Ascending aorta (tissue), 2 donors: Measurements from ENCODE around the gene MAEA. TPM values are rescaled to one million over a fixed set of nuclear protein-coding genes. Genes with fewer than 3 reads are reported as not detected.

Source experiments
- DNase-seq, 2 donors: peaks; one replicate each; pipeline ENCODE4 v3.0.0-alpha.2; 2019; ENCODE audit warnings: low spot score in 2 of 2
- H3K27ac ChIP-seq, 2 donors: fragments of 200-600 bp; sonication (generic); one replicate each; pipeline ENCODE4 v1.5.1; 2016 to 2017; ENCODE audit warnings: mild to moderate bottlenecking in 1 of 2
- H3K27me3 ChIP-seq: fragments of 200-600 bp; sonication (generic); one replicate; pipeline ENCODE4 v1.5.1; 2017
- H3K36me3 ChIP-seq, 2 donors: fragments of 200-600 bp; sonication (generic); one replicate each; pipeline ENCODE4 v1.5.1; 2016
- H3K4me1 ChIP-seq, 2 donors: fragments of 200-600 bp; sonication (generic); one replicate each; pipeline ENCODE4 v1.5.1; 2016 to 2017; ENCODE audit warnings: mild to moderate bottlenecking in 1 of 2
- H3K4me3 ChIP-seq, 2 donors: fragments of 200-600 bp; sonication (generic); one replicate each; pipeline ENCODE4 v1.5.1; 2016 to 2017; ENCODE audit warnings: mild to moderate bottlenecking in 1 of 2
- H3K9me3 ChIP-seq, 2 donors: fragments of 200-600 bp; sonication (generic); one replicate each; pipeline ENCODE4 v1.5.1; 2016
- CTCF ChIP-seq, 3 experiments: fragments of 200-600 bp in 2 of 3; fragments of 450-650 bp in 1 of 3; sonication (generic) in 2 of 3; IDR thresholded peaks; one replicate each; pipeline ENCODE4 v1.5.1; 2016 to 2019; ENCODE audit warnings: antibody characterized with exemption in 3 of 3, mild to moderate bottlenecking in 1 of 3, moderate library complexity in 1 of 3
- intact Hi-C: fragments of 100-400 bp; cut with DNase I; formaldehyde crosslinking; loops from one replicate; pipeline ENCODE4 v1.15.1; 2023
- total RNA-seq: library from RNA; depleted of rRNA; stranded (reverse); fragments of >200 nt; gene quantifications from one replicate; pipeline ENCODE4 v1.1.0, GENCODE V29; 2016

Gene MAEA
- total RNA-seq, 1 donor from 2014 or later = 56.3 TPM

DNA sequence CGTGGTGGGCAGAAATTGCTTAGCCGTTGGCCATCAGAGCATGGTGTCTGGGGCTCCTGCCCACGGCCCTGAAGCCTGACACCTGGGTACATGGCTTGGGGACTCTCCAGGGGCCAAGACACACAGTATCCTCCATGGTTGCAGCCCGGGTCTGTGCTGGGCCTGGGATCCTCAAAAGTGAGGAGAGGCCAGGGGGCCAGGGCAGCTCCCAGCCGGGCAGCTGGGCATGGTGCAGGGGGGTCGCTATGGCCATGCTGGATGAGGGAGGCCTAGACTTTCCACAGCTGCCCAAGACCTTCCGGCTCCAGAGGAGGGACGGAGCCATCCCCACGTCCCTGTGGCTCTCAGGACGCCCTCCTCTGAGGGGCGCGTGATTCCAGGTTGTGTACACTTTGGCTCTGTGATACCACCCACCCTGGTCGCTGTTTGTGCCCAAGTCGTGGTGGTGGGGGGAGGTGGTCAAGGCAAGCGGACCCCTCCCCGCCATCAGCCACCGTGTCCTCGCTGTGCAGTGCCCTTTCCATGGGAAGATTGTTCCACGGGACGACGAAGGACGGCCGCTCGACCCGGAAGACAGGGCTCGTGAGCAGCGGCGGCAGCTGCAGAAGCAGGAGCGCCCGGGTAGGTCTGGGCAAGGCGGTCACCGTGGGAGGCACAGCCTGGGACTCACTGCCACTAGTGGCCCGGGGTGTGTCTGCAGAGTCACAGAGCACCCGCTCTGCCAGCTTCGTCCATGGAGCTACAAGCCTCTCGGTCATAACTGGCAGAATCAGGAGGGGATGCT lies 90.9 kb downstream of the MAEA start:
- Histone ChIP-seq H3K36me3 (peaks cover 29 to 66% of the 10 kb centered on the region in 2 donors), H3K27ac (no peak overlapping the region), H3K4me3 (no peak overlapping the region), H3K9me3 (no peaks in the 10 kb centered on the region), H3K4me1 (no peaks in the 10 kb centered on the region), H3K27me3 (no peaks in the 10 kb centered on the region)
- DNase-seq = no peak
- intact Hi-C loops = no loop called here
- no peak for TF ChIP-seq CTCF (IDR thresholded peaks at IDR 0.05)

DNA sequence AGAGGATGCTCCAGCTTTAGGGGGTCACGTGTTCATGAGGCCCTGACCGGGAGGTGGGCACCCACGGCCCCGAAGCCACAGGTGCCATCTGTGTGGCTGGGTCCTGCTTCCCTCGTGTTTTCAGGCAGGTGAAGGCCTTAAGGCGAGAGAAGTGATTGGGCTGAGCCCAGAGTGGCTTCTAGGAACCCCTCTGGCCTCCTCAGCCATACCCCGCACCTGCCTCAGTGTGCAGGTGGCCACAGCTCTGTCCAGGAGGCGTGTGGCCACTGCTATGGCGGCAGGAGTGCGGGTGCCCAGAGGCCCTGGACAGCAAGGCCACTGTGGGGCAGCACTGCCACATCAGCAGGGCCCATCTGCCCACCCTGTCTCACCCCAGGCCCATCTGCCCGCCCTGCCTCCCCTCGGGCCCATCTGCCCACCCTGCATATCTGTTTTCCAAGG lies 91.5 kb downstream of the MAEA start:
- no peak overlapping the region for H3K4me3 ChIP-seq
- H3K9me3 ChIP-seq = no peaks in the 10 kb centered on the region
- TF ChIP-seq CTCF (IDR thresholded peaks at IDR 0.05) = no peak
- intact Hi-C loops = no loop called here
- H3K27me3 ChIP-seq = no peaks in the 10 kb centered on the region
- DNase-seq = no peak
- no peaks in the 10 kb centered on the region for H3K4me1 ChIP-seq
- peaks cover 29 to 66% of the 10 kb centered on the region in 2 donors for H3K36me3 ChIP-seq
- H3K27ac ChIP-seq = no peak overlapping the region

- H3K9me3 ChIP-seq = no peaks in the 10 kb centered on the region
- no peak for DNase-seq
Observed at GRCh38 chr4:1381944-1382541, 92.4 kb downstream of the MAEA start.

GRCh38 chr4:1382776-1383727 lies 93.4 kb downstream of the MAEA start:
- intact Hi-C loops = no loop called here
- Histone ChIP-seq H3K27ac (no peak overlapping the region), H3K36me3 (peaks cover 44 to 68% of the 10 kb centered on the region in 2 donors), H3K4me1 (no peaks in the 10 kb centered on the region), H3K9me3 (peaks cover 0 to under 1% of the 10 kb centered on the region in 2 donors), H3K27me3 (no peaks in the 10 kb centered on the region), H3K4me3 (no peak overlapping the region)
- TF ChIP-seq CTCF (IDR thresholded peaks at IDR 0.05) = no peak
- no peak for DNase-seq

More at GRCh38 chr4:1381944-1382541, 92.4 kb downstream of the MAEA start:
- TF ChIP-seq CTCF (IDR thresholded peaks at IDR 0.05) = no peak
- no peaks in the 10 kb centered on the region for H3K27me3 ChIP-seq
- no peaks in the 10 kb centered on the region for H3K4me1 ChIP-seq
- H3K36me3 ChIP-seq = peaks cover 37 to 67% of the 10 kb centered on the region in 2 donors
- no peak overlapping the region for H3K27ac ChIP-seq
- no peak overlapping the region for H3K4me3 ChIP-seq
- intact Hi-C loops = no loop called here

DNA sequence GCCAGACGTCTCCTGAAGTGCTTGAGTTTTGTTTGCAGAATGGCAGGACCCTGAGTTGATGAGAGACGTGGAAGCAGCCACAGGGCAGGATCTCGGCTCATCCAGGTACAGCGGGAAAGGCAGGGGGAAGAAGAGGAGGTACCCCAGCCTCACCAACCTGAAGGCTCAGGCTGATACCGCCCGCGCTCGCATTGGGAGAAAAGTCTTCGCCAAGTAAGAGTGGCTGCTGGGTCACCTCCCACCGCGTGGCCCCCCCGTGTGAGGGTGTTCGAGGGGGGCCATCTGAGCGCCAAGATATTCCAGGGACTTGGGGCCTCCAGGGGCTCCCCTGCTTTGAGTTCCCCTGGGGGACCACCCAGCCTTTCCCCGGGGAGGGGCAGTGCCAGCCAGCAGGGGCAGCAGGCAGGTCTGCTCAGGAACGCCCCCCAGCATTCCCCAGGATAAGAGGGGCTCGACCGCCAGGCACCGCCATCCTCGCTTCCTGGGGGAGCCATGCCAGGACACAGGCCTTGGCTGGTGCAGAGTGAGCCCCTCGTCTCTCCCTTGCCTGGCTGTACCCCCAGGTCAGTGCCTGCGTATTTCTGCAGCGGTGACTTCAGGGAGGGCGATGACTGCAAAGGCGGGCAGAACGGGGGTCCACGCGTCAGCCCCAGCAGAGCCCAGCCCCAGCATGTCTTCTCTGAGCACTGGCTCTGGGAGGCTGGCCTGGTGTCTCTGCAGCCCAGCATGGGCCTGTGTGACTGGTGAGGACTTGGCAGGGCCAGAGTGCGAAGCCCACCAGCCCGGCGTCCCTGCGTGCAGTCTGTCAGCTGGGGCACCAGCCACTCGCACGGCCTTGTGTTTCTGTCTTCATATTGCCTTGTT lies 94.3 kb downstream of the MAEA start:
- no peaks in the 10 kb centered on the region for H3K4me1 ChIP-seq

More for the DNA sequence above, 94.3 kb downstream of the MAEA start:
- H3K9me3 ChIP-seq = peaks cover 0 to 9% of the 10 kb centered on the region in 2 donors
- H3K27me3 ChIP-seq = no peaks in the 10 kb centered on the region
- H3K4me3 ChIP-seq = no peak overlapping the region
- intact Hi-C loops = no loop called here
- peaks cover 49 to 77% of the 10 kb centered on the region in 2 donors for H3K36me3 ChIP-seq
- DNase-seq = no peak
- TF ChIP-seq CTCF (IDR thresholded peaks at IDR 0.05) = no peak
- no peak overlapping the region for H3K27ac ChIP-seq
